Large intestine (tissue), 3 donors: ENCODE measurements around the gene CACNG6. TPM values are rescaled to one million over a fixed set of nuclear protein-coding genes. Genes with fewer than 3 reads are reported as not detected.
"Not testable (repeated sequence)": the region's sequence is repeated elsewhere in the genome, so short reads cannot be mapped to it uniquely, and the experiment has no call there.

Source experiments
- DNase-seq, 2 donors: peaks; one replicate each; pipeline versions ENCODE4 v3.0.0 to v3.0.0-alpha.2; 2013
- H3K27ac ChIP-seq: one replicate; pipeline ENCODE4 v1.5.1; 2013; ENCODE audit warnings: low read length
- H3K27me3 ChIP-seq: 2 replicates; pipeline ENCODE4 v1.6.1; 2013; ENCODE audit warnings: low read length; ENCODE audit not compliant: control insufficient read depth, insufficient read depth
- H3K36me3 ChIP-seq: 2 replicates; pipeline ENCODE4 v1.6.1; 2013; ENCODE audit warnings: low read length; ENCODE audit not compliant: control insufficient read depth, insufficient read depth
- H3K4me1 ChIP-seq: one replicate; pipeline ENCODE4 v1.6.1; 2013; ENCODE audit warnings: low read length; ENCODE audit not compliant: control insufficient read depth, insufficient read depth
- H3K4me3 ChIP-seq: one replicate; pipeline ENCODE4 v1.5.1; 2013; ENCODE audit warnings: low read length
- H3K9me3 ChIP-seq: one replicate; pipeline ENCODE4 v1.6.1; 2013; ENCODE audit warnings: mild to moderate bottlenecking, low read depth, low read length, moderate library complexity; ENCODE audit not compliant: control insufficient read depth
- WGBS: methylation state at CpG from one replicate; pipeline ENCODE4 v1.1.5; 2013; ENCODE audit warnings: low lambda C conversion rate; ENCODE audit not compliant: insufficient coverage; 5-methylcytosine and 5-hydroxymethylcytosine counted together
- polyA plus RNA-seq: library from polyadenylated mRNA; unstranded; fragments of 120-200 nt; gene quantifications from one replicate; pipeline ENCODE4 v1.2.1, GENCODE V29; 2013

The CACNG6 gene
- polyA plus RNA-seq, 1 donor, result 0.04 TPM

- Histone ChIP-seq H3K9me3 (no peaks in the 10 kb centered on the region), H3K36me3 (no peaks in the 10 kb centered on the region), H3K4me3 (no peak overlapping the region), H3K27me3 (peaks cover 3% of the 10 kb centered on the region), H3K4me1 (no peaks in the 10 kb centered on the region), H3K27ac (no peak overlapping the region)
- DNase-seq, result no peak
- 33% methylated on average over 1 of the region's 3 CpGs for WGBS
Observed at GRCh38 chr19:54023191-54023590, 31.8 kb downstream of the CACNG6 start.

DNA sequence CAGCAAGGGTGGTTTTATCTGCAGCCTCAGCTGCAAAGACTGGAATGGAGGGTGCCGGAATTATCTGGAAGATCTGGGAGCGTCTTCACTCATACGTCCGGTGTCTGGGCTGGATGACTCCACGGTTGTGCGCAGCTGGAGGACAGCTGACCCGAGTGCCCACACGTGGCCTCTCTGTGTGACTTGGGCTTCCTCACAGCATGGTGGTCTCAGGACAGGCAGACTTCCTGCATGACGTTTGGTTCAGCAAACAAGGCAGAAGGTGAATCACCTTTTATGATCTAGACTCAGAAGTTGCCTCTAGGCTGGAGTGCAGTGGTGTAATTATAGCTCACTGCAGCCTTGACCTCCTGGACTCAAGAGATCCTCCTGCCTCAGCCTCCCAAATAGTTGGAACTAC, 33.2 kb downstream of the CACNG6 start:
- Histone ChIP-seq H3K9me3 (no peaks in the 10 kb centered on the region), H3K4me1 (no peaks in the 10 kb centered on the region), H3K4me3 (no peak overlapping the region), H3K27me3 (peaks cover 3% of the 10 kb centered on the region), H3K36me3 (no peaks in the 10 kb centered on the region), H3K27ac (no peak overlapping the region)
- WGBS, result no CpG with 5 or more reads among the region's 9 CpGs
- no peak for DNase-seq

DNA sequence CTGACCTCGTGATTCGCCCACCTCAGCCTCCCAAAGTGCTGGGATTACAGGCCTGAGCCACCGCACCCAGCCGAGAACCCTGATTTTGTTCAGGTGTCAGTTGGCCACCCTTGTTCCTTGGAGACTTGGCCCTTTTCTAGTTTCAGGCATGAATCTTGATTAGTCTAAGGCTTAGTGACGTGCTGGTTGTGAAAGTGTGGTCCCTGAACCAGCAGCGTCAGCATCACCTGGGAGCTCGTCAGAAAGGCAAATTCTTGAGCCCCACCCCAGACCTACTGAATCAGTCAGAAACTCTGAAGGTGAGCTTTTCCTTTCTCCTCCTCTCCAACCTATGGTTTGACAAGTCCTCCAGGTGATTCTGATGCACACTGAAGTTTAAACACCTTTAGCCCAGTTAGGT, 35.2 kb downstream of the CACNG6 start:
- H3K36me3 ChIP-seq, result no peaks in the 10 kb centered on the region
- DNase-seq, result no peak
- WGBS, result no CpG with 5 or more reads among the region's 7 CpGs
- no peak overlapping the region for H3K27ac ChIP-seq
- no peak overlapping the region for H3K4me3 ChIP-seq
- H3K4me1 ChIP-seq, result no peaks in the 10 kb centered on the region
- no peaks in the 10 kb centered on the region for H3K9me3 ChIP-seq
- H3K27me3 ChIP-seq, result peaks cover 3% of the 10 kb centered on the region

DNA sequence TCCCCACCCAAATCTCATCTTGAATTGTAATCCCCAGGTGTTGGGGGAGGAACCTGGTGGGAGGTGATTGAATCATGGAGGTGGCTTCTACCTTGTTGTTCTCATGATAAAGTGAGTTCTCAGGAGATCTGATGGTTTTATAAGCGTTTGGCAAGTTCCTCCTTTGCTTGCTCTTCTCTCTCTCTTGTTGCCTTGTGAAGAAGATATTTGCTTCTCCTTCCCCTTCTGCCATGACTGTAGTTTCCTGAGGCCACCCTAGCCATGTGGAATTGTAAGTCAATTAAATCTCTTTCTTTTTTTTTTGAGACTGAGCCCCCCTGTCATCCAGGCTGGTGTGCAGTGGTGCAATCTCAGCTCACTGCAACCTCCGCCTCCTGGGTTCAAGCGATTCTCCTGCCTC, 37.9 kb downstream of the CACNG6 start:
- 33% methylated on average over 1 of the region's 3 CpGs for WGBS
- Histone ChIP-seq H3K9me3 (no peaks in the 10 kb centered on the region), H3K27ac (no peak overlapping the region), H3K36me3 (no peaks in the 10 kb centered on the region), H3K27me3 (no peaks in the 10 kb centered on the region), H3K4me1 (no peaks in the 10 kb centered on the region), H3K4me3 (no peak overlapping the region)
- no peak for DNase-seq

GRCh38 chr19:54029930-54030490, 38.6 kb downstream of the CACNG6 start:
- DNase-seq, result peak; percentile 8 to 11
- Histone ChIP-seq H3K27me3 (no peaks in the 10 kb centered on the region), H3K27ac (no peak overlapping the region), H3K4me1 (no peaks in the 10 kb centered on the region), H3K4me3 (no peak overlapping the region), H3K9me3 (no peaks in the 10 kb centered on the region), H3K36me3 (no peaks in the 10 kb centered on the region)
- WGBS, result 0% methylated on average over 1 of the region's 9 CpGs

- H3K4me3 ChIP-seq, result no peak overlapping the region
- WGBS, result no CpG with 5 or more reads among the region's 13 CpGs
- no peaks in the 10 kb centered on the region for H3K27me3 ChIP-seq
- no peaks in the 10 kb centered on the region for H3K36me3 ChIP-seq
- no peaks in the 10 kb centered on the region for H3K4me1 ChIP-seq
- H3K27ac ChIP-seq, result no peak overlapping the region
- no peaks in the 10 kb centered on the region for H3K9me3 ChIP-seq
- no peak for DNase-seq
Observed at GRCh38 chr19:54030895-54031586, 39.6 kb downstream of the CACNG6 start.

- H3K27ac ChIP-seq, result no peak overlapping the region
- no peaks in the 10 kb centered on the region for H3K4me1 ChIP-seq
- 100% methylated on average over 1 of the region's 4 CpGs for WGBS
- H3K9me3 ChIP-seq, result no peaks in the 10 kb centered on the region
- H3K36me3 ChIP-seq, result no peaks in the 10 kb centered on the region
- H3K27me3 ChIP-seq, result no peaks in the 10 kb centered on the region
- no peak for DNase-seq
- no peak overlapping the region for H3K4me3 ChIP-seq
Observed at GRCh38 chr19:54035215-54036178, 44.1 kb downstream of the CACNG6 start.

- DNase-seq, H3K4me1 ChIP-seq, H3K4me3 ChIP-seq, H3K27me3 ChIP-seq, H3K9me3 ChIP-seq, H3K36me3 ChIP-seq, H3K27ac ChIP-seq: not testable (repeated sequence)
- 90% methylated on average over 3 of the region's 5 CpGs for WGBS
Observed at GRCh38 chr19:54036542-54036941, 45.1 kb downstream of the CACNG6 start.

GRCh38 chr19:54040003-54040402, 48.6 kb downstream of the CACNG6 start:
- no peaks in the 10 kb centered on the region for H3K9me3 ChIP-seq
- no peaks in the 10 kb centered on the region for H3K4me1 ChIP-seq
- H3K27me3 ChIP-seq, result no peaks in the 10 kb centered on the region
- H3K4me3 ChIP-seq, result no peak overlapping the region
- no peak overlapping the region for H3K27ac ChIP-seq
- WGBS, result 100% methylated on average over 1 of the region's 4 CpGs
- DNase-seq, result no peak
- H3K36me3 ChIP-seq, result no peaks in the 10 kb centered on the region

DNA sequence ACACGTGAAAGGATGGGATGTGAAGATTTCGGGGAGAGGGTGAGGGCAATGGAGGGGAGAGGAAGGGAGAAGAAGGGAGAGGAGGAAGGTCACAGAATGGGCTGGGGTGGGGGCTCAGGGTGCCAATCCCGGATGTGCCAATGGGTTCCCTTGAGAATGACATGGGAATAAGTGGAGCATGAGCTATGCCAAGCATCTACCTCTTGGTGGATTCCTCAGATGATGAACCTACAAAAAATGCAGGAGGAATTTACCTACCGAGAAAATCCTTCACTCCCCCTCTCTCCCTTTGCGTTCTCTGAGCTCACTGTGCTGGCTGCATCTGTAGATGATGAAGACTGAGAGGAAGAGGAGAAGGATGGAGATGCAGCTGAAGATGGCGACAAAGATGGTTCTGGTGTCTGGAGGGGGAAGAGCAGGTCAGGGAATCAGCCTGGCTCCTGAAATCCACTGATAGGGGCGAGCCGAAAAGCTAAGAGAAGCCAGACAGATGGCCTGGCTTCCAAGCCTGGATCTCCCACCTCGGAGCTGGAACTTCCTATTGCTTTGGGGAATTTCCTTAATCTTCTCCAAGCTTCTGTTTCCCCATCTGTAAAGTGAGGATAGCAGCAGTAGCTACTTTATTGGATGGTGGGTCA, 50.7 kb downstream of the CACNG6 start:
- Histone ChIP-seq H3K4me3 (no peak overlapping the region), H3K4me1 (no peaks in the 10 kb centered on the region), H3K36me3 (no peaks in the 10 kb centered on the region), H3K27me3 (no peaks in the 10 kb centered on the region), H3K27ac (no peak overlapping the region), H3K9me3 (no peaks in the 10 kb centered on the region)
- WGBS, result 36% methylated on average over 2 of the region's 9 CpGs
- DNase-seq, result no peak
